K562 (cell line): ENCODE results near the gene FNBP1. TPM values are rescaled to one million over a fixed set of nuclear protein-coding genes. Genes with fewer than 3 reads are reported as not detected.

Experiments used
- BRD4 ChIP-seq: fragments of 200-600 bp; sonication (generic); IDR thresholded peaks from 2 replicates; pipeline ENCODE4 v1.6.1; 2017; ENCODE audit warnings: inconsistent platforms
- CTBP1 ChIP-seq: fragments of 450-650 bp; IDR thresholded peaks from 2 replicates; pipeline ENCODE4 v1.6.1; 2016; ENCODE audit warnings: borderline replicate concordance
- IFI16 ChIP-seq: fragments of 250-450 bp; sonication (Bioruptor Pico); IDR thresholded peaks from 2 replicates; pipeline ENCODE4 v2.1.2; 2022; ENCODE audit warnings: mild to moderate bottlenecking, inconsistent platforms
- MXD1 ChIP-seq: fragments of 250-450 bp; sonication (Bioruptor Pico); IDR thresholded peaks from 2 replicates; pipeline ENCODE4 v1.8.0; 2021; ENCODE audit warnings: borderline replicate concordance, mild to moderate bottlenecking, moderate library complexity; ENCODE audit not compliant: poor library complexity, severe bottlenecking
- MYBL2 ChIP-seq, 2 experiments: fragments of 450-650 bp in 1 of 2; sonication (generic) in 1 of 2; formaldehyde crosslinking in 1 of 2; IDR thresholded peaks; 2 replicates each; pipeline versions ENCODE4 v1.6.1 to v1.8.1; 2017 to 2022; ENCODE audit warnings: borderline replicate concordance in 1 of 2, inconsistent platforms in 1 of 2, low read depth in 1 of 2, mild to moderate bottlenecking in 1 of 2, missing genetic modification reagents in 1 of 2, moderate library complexity in 1 of 2
- RERE ChIP-seq: sonication (generic); formaldehyde crosslinking; IDR thresholded peaks from 2 replicates; pipeline ENCODE4 v1.8.0; 2023; ENCODE audit warnings: missing genetic modification reagents, mild to moderate bottlenecking, borderline replicate concordance
- RFX1 ChIP-seq: fragments of 450-650 bp; IDR thresholded peaks from 2 replicates; pipeline ENCODE4 v1.6.1; 2016; ENCODE audit warnings: mild to moderate bottlenecking, moderate library complexity
- TAF9B ChIP-seq: fragments of 450-650 bp; IDR thresholded peaks from 2 replicates; pipeline ENCODE4 v1.6.1; 2018; ENCODE audit warnings: mild to moderate bottlenecking; ENCODE audit not compliant: partially characterized antibody
- ZMIZ1 ChIP-seq, 2 experiments: fragments of 150-350 bp in 1 of 2; IDR thresholded peaks; 2 replicates each; pipeline ENCODE4 v1.6.1; 2012 to 2016; ENCODE audit warnings: low read depth in 2 of 2, low read length in 2 of 2, mild to moderate bottlenecking in 1 of 2, moderate library complexity in 1 of 2
- ZNF518B ChIP-seq: fragments of 250-450 bp; sonication (Bioruptor Pico); IDR thresholded peaks from 2 replicates; pipeline ENCODE4 v1.5.0; 2021; ENCODE audit warnings: mild to moderate bottlenecking, moderate library complexity
- ZNF668 ChIP-seq: fragments of 250-450 bp; sonication (Bioruptor Pico); IDR thresholded peaks from 2 replicates; pipeline ENCODE4 v1.8.0; 2022; ENCODE audit warnings: mild to moderate bottlenecking, inconsistent platforms
- polyA plus RNA-seq, 8 experiments: library from polyadenylated mRNA; depleted of rRNA in 4 of 8; stranded (reverse) in 5 of 8; unstranded in 3 of 8; fragments of >200 nt; fragmentation: Nextera tagmentation in 2 of 8; fragmentation: Illumina TruSeq in 1 of 8; extraction: Ambion mirVana in 2 of 8; extraction: Trizol in 1 of 8; gene quantifications; 2 replicates each; pipeline versions ENCODE4 v1.2.1 to v1.2.3, GENCODE V29; 2011 to 2014; ENCODE audit warnings: inconsistent platforms in 1 of 8, missing spikeins in 1 of 8
- total RNA-seq, 7 experiments: library from RNA; depleted of rRNA in 6 of 7; stranded (reverse); fragments of >200 nt in 6 of 7; fragmentation: Illumina TruSeq in 2 of 7; extraction: Trizol in 2 of 7; gene quantifications; 2 replicates each; pipeline versions ENCODE4 v1.2.1 to v1.2.3, GENCODE V29; 2011 to 2021; ENCODE audit warnings: low replicate concordance in 1 of 7

The FNBP1 gene
- total and polyA plus RNA-seq, 9 of the 15 experiments (the other 6 are each of a cell fraction or from before 2014, with no cell fraction given) = 1.8 to 14.9 (median 7.6) TPM

GRCh38 chr9:129990269-129991010, 52.5 kb downstream of the FNBP1 start (continued):
- TF ChIP-seq ZMIZ1 (IDR thresholded peaks at IDR 0.05; ENCODE audit: low read depth in 2 of 2, low read length in 2 of 2) (no peak), CTBP1 (peak; percentile 35; the same call in 1 of the 2 replicates), MXD1 (CRISPR knock-in tag) (no peak), BRD4 (no peak), ZNF668 (no peak), RERE (CRISPR knock-in tag) (no peak), MYBL2 (IDR thresholded peaks at IDR 0.05; ENCODE audit: low read depth) (no peak), MYBL2 (CRISPR knock-in tag; IDR thresholded peaks at IDR 0.05; ENCODE audit: borderline replicate concordance) (no peak), RFX1 (no peak), TAF9B (no peak), IFI16 (CRISPR knock-in tag) (no peak), ZNF518B (CRISPR knock-in tag) (no peak)
